AG10803 (cell line): ENCODE results near the gene KLHDC4.

ENCODE experiments used
- DNase-seq: peaks from one replicate; pipeline ENCODE4 v3.0.0; 2010; ENCODE audit warnings: low read depth
- H3K4me3 ChIP-seq: 2 replicates; pipeline ENCODE4 v1.5.1; 2011; ENCODE audit warnings: mild to moderate bottlenecking, low read length, control low read depth
- TF ChIP-seq, protein P1 (sequence below): conservative IDR thresholded peaks from 2 replicates; pipeline ENCODE4 v1.5.1; 2011; ENCODE audit warnings: mild to moderate bottlenecking, low read length, control low read depth, inconsistent platforms

KLHDC4 gene

DNA sequence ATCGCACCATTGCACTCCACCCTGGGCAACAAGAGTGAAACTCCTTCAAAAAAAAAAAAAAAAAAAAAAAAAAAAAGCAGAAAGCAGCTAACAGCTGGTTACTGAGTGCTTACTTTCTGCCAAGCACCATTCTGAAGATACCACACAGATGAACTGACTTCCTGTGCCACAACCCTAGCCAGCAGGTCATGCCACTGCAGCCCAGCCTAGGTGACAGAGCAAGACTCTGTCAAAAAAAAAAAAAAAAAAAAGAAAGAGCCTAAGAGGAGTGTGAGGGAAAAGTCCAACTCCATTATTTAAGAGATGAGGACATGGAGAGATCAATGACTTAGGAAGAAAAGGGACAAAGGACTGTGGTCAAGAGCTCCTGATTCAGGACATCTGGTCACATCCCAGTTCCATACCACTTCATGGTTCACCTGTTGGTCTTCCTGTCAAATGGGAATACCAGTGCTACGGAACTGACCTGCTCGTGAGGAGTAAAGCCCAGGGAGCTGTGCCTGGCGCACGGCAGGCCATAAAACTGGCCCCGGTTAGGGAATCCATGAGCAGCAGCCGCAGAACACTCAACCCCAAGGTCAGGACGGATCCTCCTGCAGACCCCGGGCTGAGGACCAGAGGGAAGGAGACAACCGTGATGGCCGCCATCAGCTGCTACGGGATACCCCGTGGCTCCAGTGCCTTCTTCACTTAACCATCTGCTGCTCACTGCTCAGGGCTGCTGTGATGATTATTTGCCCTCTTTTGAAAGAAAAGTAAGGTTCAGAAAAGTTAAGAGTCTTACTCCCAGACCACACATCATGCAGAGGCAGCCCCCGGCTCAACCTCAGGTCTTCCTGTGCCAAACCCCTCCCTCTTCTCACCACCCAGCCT, 950 bp downstream of the KLHDC4 start:
- TF ChIP-seq, protein P1, sequence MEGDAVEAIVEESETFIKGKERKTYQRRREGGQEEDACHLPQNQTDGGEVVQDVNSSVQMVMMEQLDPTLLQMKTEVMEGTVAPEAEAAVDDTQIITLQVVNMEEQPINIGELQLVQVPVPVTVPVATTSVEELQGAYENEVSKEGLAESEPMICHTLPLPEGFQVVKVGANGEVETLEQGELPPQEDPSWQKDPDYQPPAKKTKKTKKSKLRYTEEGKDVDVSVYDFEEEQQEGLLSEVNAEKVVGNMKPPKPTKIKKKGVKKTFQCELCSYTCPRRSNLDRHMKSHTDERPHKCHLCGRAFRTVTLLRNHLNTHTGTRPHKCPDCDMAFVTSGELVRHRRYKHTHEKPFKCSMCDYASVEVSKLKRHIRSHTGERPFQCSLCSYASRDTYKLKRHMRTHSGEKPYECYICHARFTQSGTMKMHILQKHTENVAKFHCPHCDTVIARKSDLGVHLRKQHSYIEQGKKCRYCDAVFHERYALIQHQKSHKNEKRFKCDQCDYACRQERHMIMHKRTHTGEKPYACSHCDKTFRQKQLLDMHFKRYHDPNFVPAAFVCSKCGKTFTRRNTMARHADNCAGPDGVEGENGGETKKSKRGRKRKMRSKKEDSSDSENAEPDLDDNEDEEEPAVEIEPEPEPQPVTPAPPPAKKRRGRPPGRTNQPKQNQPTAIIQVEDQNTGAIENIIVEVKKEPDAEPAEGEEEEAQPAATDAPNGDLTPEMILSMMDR, result no peak
- peak overlapping the region; percentile 86 for H3K4me3 ChIP-seq
- no peak for DNase-seq

DNA sequence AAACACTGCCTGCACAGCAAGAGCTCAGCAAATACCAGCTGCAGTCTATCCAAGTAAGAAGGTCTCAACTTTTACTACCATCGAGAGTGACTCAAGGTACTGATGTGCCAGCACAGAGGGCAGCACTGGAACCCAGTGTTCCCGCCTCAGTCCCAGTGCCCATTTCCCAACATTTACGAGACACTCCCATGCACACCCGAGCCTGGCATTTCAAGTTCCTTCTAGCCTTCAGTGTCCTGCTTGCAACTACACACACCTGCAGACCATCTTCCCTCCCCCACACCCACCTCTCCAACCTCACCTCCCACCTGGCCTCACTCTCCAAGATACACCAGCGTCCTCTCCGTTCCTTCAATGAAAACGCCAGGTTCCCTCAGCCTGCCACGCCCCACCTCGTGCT, 3.2 kb downstream of the KLHDC4 start:
- no peak overlapping the region for H3K4me3 ChIP-seq
- DNase-seq, result no peak
- TF ChIP-seq, protein P1, result no peak

DNA sequence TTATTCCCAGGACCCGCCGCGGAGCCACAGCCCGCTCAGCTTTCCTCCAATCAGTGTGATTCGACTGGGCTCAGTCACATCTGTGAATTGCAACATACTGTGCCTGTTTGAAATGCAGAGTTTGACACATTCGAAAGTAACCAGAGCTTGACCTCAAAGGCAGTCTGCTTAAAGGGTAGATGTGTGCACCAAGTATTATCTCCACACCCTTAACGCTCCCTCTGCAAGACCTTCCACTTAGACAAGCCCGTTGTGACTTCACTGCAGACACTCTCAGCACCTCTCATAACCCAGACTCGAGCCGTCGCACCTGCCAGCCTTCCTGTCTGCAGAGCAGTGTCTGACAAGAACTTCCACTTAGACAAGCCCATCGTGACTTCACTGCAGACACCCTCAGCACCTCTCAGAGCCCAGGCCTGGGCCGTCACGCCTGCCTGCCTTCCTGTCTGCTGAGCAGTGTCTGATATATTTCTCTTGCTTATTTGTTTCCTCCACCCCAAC, 3.7 kb downstream of the KLHDC4 start:
- no peak overlapping the region for H3K4me3 ChIP-seq
- TF ChIP-seq, protein P1, result no peak
- no peak for DNase-seq

DNA sequence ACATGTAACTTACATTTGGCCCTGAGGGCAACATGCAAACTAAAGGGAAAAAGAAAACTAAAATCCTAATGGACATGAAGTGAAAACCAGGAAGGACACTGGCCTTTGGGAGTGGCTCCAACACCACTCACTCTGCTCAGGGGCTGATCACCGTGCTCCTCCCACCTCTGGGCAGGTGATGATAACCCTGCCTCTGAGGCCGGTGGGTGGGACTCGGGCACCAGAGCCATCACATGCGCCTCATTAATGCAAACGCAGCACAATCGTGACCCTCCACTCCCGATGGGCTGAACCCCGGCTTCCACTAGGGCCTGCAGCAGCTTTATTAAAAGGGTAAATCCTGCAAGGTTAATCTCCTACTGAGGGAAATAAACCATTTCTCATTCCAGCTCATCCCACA, 4.7 kb downstream of the KLHDC4 start:
- DNase-seq, result no peak
- TF ChIP-seq, protein P1, result no peak
- no peak overlapping the region for H3K4me3 ChIP-seq

- DNase-seq, result no peak
- no peak overlapping the region for H3K4me3 ChIP-seq
- TF ChIP-seq, protein P1, result no peak
Observed at GRCh38 chr16:87757841-87758426, 7.9 kb downstream of the KLHDC4 start.

GRCh38 chr16:87754535-87754934, 11.3 kb downstream of the KLHDC4 start:
- DNase-seq, result no peak
- TF ChIP-seq, protein P1, result no peak

More at GRCh38 chr16:87754535-87754934, 11.3 kb downstream of the KLHDC4 start:
- no peak overlapping the region for H3K4me3 ChIP-seq
